Endothelial cell of hepatic sinusoid (primary cell): Measurements from ENCODE around the gene PAQR5.
"Not testable (repeated sequence)": the region's sequence is repeated elsewhere in the genome, so short reads cannot be mapped to it uniquely, and the experiment has no call there.

Experiments
- in situ Hi-C: cut with HindIII; loops from 2 replicates; pipeline ENCODE4 v1.10.0; 2017; ENCODE audit warnings: low sequenced_read_pairs

Gene PAQR5

DNA sequence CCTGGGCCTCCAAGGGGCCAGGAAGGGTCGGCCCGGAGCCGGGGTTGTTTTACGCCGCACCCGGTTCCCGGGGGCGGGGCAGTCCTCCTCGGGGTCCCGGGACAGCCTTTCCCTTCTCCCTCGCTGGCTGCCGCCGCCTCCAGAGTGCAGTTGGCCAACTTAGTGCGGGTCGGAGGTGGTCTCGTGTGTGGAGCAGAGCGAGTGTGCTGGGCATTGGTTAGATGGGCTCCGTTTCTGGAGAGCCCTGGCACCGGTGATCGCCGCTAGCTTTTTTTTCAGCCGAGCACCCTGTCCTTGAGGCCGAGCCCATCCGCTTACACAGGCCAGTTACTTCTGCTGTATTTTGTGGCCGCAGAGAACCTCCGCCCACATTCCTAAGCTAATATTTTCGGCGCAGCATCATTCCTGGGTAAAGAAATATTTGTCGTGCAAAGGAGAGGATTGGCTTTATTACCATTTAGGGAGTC is 116.0 kb downstream of the PAQR5 start:
- in situ Hi-C loops, result loop anchor here (25.0 kb wide), 1 partner anchor 352 kb away; no protein-coding TSS in a partner anchor

DNA sequence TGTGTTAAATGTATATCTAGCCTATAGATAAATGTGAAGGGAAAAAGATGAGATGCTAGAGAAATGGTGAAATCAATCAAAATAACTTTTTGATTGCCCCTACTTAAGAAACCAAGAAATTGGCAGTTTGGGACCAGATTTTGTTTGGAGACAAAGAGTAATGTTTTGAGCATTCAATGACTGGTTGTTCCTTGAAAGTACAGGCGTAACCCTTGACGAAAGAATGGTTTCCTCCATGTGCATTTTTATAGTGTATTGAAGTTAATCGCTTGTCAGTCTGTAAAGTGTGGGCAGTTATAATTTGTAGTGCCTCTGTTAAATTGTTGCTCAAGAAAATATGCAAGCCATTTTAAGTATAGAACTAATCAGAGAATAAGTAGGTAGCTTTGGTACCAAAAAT is 116.7 kb downstream of the PAQR5 start:
- in situ Hi-C loops, result loop anchor here (25.0 kb wide), 1 partner anchor 353 kb away; no protein-coding TSS in a partner anchor

DNA sequence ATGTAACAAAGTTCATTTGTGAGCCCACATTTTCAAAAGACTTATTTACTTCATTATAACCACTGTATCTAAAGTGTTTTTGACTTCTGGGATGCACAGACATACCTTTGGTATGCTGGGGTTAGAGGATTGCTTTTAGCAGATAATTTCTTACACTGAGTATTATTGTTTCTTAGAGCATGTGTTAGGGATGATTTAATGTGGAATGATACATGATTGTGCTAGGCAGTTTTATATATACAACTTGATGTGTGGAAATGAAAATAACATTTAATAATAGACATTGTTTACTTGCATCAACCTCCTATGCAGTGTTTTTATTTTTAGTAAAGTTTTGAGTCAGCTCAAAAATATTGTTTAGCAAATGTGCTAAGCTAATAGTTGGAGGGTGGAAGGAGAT is 118.9 kb downstream of the PAQR5 start:
- in situ Hi-C loops, result loop anchor here (25.0 kb wide), 1 partner anchor 355 kb away; no protein-coding TSS in a partner anchor

DNA sequence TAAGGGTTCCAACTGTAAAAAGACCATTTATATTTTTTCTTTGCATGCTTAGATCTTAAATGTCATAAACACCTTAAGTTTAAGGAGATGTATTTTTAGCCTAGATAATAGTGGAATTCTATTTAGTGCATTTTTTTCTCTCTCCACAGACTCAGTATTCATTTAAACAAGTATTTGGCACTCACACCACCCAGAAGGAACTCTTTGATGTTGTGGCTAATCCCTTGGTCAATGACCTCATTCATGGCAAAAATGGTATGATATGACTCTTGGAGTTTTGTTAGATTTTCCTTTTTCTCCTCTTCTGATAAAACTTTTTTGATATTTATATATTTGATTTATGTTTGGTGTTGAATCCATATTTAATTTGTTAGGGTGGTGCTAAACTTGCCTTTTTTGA is 122.8 kb downstream of the PAQR5 start:
- in situ Hi-C loops, result loop anchor here (25.0 kb wide), 1 partner anchor 359 kb away; no protein-coding TSS in a partner anchor

DNA sequence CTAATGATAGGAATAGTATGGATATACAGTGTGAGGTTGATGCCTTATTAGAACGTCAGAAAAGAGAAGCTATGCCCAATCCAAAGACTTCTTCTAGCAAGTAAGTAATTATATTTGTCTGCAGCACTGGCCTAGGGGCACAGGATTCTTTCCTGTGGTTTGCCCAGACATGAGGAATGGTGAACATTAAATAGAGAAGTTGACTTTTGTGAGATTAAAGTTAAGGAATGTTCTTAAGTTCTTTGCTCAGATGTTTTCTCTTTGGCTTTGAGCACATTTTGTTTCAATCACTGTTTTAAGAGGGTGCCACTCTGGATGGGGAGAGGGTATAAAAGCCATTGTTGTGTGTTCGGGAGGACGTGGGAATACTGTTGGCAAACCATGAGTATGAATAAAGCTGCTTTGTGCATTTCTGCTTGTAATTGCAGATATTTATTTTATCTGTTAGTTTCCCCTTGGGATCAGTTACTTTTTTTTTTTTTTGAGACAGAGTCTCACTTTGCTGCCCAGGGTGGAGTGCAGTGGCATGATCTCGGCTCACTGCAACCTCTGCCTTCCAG is 123.7 kb downstream of the PAQR5 start:
- in situ Hi-C loops, result loop anchor here (25.0 kb wide), 1 partner anchor 360 kb away; no protein-coding TSS in a partner anchor

DNA sequence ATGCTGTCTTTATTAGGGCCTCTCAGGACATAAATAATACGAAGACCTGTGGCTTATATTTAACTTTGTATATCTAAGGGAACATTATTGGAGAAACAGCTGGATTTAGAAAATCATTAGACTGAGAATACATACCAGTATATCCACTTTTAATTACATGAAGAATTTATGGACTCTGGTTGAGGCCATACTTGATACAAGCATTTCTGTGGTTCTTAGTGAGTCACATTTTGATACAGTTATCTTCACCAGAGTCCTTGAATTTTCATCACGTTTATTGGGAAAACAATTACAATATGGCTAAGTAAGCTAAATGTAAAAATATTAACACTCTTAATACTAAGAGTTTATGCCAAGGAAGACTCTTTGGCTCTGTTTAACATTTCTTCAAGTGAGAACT is 125.3 kb downstream of the PAQR5 start:
- in situ Hi-C loops, result loop anchor here (25.0 kb wide), 1 partner anchor 362 kb away; no protein-coding TSS in a partner anchor

DNA sequence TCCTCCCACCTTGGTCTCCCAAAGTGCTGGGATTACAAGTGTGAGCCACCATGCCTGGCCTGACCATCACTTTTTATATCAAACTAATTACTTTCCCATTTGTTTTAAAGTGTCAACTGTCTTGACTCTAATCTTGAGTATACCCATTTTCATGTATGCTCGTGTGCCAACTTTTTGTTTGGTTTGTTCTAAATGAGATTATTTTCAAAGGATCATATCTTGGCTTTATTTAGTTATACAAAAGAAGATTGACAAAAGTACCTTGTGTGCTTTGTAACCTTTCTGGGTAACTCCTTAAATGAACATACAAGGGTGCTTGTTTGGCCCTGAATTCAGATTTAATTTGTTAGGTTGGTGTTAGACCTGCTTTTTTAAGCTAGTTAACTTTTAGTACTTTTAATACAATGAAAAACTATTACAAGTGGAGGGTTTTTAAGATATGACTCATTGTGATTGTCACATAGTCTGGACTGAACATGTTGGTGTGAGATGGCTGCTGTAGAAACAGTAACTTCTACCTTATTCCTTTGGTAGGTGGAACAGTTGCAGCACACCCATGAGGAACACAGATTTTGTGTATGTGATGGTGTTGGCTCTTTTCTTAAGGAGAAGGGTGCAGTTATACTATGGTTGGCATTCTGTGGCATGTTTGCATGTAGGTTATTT is 126.2 kb downstream of the PAQR5 start:
- in situ Hi-C loops, result loop anchor here (25.0 kb wide), 1 partner anchor 363 kb away; no protein-coding TSS in a partner anchor

DNA sequence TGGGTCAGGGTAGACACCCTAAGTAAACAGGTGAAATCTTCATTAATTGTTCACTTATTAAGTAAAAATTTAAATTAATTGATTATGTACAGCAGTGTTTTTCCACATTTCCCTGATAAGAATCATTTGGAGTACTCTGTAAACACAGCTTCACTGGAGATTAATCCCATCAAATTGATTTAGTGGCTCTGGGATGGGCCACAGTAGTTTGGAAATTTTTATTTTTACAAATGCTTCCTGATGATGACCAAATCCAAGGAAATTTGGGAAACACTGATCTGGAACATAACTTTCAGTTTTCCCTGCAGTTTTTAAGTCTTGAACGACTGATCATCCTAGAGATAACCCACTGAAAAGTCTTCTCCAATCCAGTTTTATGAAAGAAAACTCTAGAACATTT is 135.1 kb downstream of the PAQR5 start:
- in situ Hi-C loops, result no loop called here

DNA sequence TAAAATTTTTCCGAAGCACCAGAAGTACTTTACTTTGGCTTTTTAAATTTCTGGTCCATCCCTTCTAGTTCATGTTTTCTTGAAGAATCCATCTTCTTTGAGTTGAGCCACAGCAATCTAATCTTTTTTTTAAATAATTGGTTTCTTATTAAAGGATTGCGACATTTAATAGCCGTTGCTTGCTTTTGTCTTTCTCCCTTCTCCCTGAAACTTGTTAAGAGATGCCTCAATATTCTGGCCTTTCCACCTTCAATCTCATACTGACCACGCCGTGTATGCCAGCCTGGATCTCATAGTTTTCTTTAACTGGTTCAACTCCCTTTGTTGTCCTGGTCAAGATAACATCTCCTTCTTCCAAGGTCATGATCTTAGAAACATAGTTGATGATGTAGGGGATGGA is 135.5 kb downstream of the PAQR5 start:
- in situ Hi-C loops, result no loop called here

DNA sequence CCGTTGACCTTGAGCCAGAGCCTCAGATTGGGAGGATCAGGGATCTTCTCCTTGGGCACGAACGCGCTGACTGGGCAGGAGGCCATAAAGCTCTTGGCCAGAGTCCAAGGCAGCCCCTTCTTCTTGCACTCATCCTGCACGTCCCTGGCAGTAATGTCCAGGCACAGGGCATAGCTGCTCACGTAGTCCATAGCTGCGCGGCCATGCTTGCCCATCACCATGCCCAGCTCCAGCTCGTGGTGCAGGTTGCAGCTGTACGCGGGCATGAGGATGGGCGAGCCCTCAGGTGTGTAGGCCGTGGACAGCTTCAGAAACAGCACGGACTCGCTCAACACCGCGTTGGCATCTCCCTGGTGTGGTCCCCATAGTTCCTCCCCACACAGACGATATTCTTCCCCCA is 136.0 kb downstream of the PAQR5 start:
- in situ Hi-C loops, result no loop called here

DNA sequence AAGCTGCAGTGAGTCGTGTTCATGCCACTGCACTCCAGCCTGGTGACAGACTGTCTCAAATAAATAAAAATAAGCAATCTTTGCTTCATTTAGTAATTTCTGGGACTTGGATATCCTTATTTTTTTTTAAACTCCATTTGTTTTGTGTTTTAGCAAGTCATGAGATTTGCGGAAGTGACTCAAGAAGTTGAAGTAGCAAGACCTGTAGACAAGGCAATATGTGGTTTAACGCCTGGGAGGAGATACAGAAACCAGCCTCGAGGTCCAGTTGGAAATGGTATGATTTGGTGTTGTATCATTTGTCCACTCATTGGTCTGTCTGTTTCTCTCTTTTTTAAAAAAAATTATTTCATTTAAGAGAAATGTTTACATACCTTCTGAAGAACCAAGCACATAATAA is 137.3 kb downstream of the PAQR5 start:
- in situ Hi-C loops, result no loop called here

DNA sequence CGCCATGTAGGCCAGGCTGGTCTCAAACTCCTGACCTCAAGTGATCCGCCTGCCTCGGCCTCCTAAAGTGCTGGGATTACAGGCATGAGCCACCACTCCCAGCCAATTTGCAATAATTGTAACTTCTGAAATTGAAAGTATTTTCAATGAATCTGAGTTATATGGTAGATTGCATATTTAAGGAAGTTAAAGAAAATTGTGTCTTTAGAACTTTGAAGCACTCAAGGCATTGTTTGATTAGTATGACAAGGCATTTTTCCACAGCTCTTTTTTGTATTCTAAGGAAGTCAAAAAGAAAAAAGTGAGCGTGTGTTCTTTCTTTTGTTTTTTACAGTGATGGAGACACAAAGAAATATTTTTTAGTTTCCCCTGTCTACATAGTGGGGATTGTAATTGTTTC is 138.2 kb downstream of the PAQR5 start:
- in situ Hi-C loops, result no loop called here

DNA sequence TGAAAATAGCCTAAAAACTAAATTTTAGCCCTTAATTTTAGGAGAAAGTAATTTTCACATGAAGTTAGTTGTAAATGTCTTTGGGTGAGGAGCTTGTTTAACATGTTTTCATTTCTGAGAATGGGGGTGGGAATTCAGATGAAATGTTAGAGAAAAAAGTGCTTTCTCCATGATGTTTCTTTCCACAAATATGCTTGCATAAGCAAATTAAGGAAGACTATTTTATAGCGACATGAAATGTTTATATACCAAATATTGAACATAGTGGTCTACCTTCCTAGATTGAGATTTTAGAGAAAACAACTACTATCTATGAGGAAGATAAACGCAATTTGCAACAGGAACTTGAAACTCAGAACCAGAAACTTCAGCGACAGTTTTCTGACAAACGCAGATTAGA is 140.9 kb downstream of the PAQR5 start:
- in situ Hi-C loops, result no loop called here

DNA sequence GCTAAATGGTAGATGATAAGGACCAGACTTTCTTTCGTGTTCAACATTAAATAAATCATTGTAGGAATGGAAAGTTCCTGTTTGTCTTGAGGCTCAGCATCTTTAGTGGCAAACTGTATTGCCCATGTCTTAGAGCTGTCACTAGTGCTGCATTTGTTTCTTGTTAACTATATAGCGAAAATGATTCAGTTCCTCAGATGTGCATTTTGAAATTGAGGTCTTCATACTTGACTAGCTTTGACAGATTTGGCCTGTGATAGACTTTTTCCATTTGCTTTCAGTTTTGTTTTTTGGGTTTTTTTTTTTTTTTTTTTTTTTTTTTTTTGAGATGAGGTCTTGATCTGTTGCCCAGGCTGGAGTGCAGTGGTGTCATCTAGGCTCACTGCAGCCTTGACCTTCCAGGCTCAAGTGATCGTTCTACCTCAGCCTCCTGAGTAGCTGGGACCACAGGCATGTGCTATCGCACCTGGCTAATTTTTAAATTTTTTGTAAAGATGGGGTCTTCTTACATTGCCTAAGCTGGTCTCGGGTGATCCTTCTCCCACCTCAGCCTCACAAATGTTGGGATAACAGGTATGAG is 144.4 kb downstream of the PAQR5 start:
- in situ Hi-C loops, result no loop called here

DNA sequence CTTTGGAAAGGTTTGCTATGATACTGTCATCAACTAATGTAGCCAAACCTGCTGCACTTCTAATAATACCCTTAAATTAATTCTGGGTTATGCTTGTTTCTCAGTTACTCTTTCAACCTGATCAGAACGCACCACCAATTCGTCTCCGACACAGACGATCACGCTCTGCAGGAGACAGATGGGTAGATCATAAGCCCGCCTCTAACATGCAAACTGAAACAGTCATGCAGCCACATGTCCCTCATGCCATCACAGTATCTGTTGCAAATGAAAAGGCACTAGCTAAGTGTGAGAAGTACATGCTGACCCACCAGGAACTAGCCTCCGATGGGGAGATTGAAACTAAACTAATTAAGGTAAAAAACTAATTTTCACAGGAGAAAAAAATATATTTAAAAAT is 146.0 kb downstream of the PAQR5 start:
- in situ Hi-C loops, result no loop called here

DNA sequence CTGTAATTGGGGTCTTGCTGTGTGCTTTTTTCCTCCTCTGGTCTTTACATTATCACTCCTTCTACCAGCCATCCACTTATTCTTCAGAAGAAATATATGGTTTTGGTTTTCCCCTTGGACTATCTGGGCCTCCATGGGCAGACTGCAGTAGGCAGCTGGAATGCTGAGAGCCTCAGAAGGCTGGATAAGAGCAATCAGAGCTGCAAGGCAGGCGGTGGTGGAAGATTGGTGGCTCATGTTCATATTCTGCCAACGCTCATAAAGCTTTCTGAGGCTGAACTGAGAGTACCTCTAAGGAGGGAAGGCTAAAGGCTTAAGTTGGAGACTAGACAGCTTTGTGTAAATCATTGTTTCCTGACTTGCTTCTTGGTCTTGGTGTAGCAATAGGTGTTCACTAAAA is 148.2 kb downstream of the PAQR5 start:
- in situ Hi-C loops, result no loop called here

DNA sequence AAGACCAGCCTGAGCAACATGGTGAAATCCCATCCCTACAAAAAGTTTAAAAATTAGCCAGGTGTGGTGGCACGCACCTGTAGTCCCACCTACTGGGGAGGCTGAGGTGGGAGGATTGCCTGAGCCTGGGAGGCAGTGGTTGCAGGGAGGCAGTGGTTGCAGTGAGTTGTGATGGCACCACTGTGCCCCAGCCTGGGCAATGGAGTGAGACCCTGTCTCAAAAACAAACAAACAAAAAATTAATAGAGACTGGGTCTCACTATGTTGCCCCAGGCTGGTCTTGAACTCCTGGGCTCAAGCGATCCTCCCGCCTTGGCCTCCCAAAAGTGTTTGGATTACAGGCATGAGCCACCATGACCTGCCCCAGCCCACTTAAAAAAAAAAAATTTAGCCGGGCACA is 151.5 kb downstream of the PAQR5 start:
- in situ Hi-C loops, result not testable (repeated sequence)

DNA sequence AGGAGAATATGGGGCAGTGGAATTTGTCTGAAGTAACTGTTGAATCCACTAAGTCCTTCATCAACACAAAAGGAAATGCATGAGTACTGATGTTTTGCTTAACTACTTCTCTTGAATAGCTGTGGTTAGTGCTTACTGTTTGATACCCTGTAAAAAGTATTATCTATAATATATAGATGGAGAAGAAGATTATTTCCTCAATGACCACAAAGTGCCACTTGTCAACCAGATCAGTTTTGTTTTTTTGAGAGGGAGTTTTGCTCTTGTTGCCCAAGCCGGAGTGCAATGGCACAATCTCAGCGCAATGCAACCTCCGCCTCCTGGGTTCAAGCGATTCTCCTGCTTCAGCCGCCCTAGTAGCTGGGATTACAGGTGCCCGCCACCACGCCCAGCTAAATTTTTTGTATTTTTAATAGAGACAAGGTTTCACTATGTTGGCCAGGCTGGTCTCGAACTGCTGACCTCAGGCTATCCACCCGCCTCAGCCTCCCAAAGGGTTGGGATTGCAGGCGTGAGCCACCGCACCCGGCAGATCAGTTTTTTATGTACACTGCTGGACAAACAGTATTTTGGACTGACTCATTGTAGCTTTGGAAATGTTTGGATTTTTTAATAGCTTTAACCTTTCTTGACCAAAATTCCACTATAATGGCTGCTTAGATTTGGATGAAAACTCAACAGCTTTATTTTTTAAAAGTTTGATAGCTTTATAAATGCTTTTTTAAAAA is 152.4 kb downstream of the PAQR5 start:
- in situ Hi-C loops, result no loop called here

DNA sequence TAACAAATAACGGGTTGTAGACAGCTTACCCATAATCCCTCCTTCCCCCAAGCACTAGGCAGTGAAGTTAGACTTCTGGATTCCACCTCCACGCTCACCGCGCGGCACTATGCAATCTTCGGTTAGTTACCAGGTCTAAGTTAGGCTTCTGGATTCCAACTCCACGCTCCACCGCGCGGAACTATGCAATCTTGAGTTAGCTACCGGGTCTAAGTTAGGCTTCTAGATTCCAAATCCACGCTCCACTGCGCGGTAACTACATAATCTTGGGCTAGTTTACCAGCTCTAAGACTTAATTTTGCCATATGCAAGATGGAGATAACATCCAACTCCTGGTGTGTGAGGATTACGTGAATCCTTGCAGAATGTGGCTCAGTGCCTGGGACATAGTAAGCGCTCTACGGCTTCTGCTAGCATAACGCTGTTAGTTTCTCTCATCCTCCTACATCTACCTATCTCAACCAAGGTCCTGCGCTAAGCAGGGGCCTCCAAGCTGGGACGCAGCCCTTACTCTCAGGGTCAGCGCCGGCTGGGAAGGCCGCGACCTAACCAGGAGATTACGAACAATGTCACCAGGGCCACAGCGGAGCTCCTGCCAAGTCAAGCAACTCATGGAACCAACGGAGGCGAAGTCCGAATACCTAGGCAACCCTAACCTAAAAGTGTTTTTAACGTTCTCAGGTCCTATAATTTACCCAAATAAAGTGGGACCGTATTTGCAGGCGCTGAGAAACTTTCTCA is 153.4 kb downstream of the PAQR5 start:
- in situ Hi-C loops, result no loop called here

DNA sequence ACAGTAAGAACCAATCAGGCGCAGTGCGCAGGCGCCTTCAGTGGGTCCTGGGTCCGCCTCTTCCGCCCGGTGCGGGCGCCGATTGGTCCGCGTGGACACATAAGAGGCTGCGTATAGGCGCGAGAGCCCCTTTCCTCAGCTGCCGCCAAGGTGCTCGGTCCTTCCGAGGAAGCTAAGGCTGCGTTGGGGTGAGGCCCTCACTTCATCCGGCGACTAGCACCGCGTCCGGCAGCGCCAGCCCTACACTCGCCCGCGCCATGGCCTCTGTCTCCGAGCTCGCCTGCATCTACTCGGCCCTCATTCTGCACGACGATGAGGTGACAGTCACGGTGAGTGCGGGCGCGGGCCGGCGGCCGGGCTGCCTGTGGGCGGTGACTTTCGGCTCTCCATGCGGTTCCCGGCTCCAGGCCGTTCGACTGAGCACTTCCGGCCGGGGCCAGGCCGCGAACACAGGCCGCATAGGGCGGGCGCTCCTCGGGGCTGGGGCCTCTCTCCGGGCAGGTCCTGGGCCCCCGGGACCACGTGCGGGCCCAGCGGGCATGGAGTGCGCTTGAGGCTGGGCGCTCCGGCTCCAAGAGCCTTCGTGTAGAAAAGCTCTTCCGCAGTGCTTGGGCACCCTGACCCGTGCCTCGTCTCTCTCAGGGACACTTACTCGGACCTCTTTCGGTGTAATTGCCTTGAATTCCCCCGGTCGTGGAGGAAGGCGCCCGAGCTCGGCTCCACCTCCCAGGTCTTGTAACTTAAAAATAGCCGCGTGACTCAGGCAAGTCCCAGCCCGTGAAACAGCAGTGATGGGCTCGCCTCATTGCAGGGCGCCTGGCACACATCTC is 154.2 kb downstream of the PAQR5 start, which contains the start of gene RPLP1:
Gene RPLP1, plus strand, starts transcription at position 127 of the 830 bp plus-strand sequence. Its CDS starts 131 bp downstream, at position 258.
- in situ Hi-C loops, result no loop called here
